DMS 273 treated with DMSO at 0.1 percent for 48 hours (cell line): ENCODE results near the gene VAPB.

ENCODE experiments used
- DNase-seq: peaks from one replicate; lab custom pipeline; 2025; lab: John Stamatoyannopoulos, UW

The VAPB gene

DNA sequence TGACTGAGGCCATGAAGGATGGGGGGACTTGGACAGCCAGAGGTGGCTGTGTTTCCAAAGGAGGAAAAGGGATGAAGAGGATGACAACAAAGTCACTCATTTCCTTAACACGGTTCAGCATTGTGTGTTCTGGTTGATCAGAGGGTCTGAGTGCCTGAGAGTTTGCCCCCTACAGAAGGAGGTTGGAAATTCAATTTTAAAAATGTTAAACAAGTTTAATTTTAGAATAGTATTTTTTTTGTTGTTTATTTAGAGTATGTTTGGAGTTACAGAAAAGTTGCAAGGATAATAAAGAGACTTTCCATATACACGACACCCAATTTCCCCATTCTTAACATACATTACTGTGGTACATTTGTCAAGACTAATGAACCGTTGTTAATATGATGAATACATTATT, 10.3 kb upstream of the VAPB start:
- no peak for DNase-seq

DNA sequence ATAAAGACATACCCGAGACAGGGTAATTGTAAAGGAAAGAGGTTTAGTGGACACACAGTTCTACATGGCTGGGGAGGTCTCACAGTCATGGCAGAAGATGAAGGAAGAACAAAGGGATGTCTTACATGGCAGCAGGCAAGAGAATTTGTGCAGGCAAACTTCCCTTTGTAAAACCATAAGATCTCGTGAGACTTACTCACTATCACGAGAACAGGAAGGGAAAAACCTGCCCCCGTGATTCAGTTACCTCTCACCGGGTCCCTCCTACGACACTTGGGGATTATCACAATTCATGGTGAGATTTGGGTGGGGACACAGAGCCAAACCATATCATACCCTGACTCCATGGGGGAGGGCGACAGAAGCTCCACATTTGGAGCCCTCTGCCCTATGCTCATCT, 7.4 kb upstream of the VAPB start:
- no peak for DNase-seq

DNA sequence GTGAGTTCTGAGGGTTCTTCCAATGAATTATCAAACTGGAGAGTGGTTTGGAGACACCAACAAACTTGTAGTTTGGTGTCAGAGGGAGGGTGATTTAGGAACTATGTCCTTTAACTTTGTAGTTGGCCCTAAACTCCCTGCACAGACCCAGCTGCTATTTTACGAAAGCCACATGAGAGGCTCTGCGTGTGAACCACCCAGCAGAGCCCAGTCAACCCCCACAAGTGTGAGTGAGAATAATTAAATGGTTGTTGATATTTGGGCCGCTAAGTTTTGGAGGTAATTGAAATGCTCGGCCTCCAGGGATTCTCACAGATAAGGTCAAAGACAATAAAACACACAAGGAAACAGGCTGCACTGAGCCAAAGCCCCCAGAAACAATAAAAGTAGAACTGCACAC, 6.9 kb upstream of the VAPB start:
- DNase-seq = no peak

DNA sequence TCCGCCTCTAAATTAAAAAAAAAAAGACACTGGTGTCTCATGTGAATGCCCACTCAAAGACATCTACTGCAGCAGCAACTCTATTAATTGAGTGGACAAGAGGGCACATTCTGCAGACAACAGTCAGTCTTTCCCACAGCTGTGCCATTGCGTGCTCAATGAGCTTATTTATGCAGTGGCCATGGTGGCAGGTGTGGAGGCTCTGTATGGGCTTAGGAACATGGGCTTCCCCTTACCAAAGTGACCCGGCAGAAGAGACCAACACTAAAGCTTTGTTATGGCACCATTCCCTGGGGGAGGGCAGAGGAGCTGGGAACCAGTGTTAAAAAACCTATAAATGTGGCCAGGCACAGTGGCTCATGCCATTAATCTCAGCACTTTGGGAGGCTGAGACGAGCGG, 4.2 kb upstream of the VAPB start:
- DNase-seq = no peak

DNA sequence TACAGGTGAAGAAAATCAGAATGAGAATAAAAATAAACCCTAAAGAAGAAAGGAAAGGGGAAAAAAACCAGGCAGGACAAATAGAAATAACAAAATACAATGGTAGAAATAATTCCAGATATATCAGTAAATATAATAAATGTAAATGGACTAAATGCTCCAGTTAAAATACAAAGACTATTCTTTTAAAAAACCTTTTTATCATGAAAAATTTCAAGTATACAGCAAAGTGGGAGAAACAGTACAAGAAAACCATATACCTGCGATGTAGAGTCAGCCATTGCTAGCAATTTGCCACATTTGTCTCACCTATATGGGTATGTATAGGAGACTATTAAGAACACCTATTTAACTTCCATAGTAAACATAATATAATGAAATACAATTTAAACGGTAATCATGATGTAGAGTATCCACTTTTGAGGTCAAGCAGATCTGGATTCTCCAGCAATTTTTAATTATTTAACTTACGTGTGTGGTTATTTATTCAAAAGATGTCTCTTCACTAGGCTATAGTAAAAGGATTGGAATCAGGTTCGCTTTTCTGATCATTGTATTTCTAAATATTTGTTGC, 914 bp upstream of the VAPB start:
- no peak for DNase-seq

DNA sequence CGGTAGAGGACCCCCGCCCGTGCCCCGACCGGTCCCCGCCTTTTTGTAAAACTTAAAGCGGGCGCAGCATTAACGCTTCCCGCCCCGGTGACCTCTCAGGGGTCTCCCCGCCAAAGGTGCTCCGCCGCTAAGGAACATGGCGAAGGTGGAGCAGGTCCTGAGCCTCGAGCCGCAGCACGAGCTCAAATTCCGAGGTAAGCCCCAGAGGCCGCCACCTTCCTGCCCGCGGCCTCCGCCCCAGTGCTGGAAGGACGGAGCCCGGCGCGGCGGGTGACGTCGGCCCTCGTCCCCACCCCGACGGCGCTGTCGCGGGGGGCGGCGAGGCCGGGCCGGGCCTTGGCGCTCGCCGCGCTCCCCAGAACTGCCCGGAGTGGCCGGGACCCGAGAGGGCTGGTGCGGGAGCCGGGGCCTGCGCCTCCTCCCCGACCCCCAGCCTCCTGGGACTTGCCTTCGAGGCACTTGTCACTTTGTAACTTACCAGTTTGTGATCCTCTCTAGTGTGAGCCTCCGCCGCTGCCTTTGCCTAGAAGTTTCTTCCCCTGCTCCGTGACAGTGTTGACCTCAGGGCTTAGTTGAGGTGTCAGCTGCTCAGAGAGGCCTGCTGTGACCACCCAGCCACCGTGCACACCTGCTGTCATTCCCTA, 417 bp downstream of the VAPB start:
- no peak for DNase-seq

DNA sequence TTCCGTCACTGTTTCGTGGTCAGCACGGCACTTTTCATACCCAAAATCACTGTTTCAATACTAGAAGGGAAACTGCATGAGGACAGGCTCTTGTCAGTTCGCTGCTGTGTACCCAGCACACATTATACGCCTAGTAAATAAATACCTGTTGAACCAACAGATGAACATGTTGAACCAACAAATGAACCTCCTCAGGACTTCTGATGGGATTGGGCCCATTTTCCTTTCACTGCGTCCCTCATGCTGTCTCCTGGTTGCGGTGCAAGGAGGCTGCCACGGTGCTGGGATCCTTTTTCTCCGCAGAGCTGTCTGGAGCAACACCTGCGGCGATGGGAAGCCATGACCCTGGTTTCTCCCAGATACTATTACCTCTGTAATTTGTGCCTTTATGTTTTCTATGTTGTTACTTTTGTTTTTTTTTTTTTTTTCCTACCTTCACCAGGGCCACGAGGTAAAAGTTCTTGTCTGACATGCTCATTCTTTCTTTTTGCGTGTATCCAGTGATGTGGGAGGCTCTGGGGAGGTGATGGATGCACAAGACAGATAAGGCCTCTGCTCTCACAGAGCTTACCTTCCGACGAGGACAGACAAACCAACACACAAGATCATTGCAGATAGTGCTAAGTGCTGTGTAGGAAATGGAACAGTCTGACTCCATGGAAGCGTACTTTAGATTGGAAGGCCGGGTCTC, 1.1 kb downstream of the VAPB start:
- no peak for DNase-seq

DNA sequence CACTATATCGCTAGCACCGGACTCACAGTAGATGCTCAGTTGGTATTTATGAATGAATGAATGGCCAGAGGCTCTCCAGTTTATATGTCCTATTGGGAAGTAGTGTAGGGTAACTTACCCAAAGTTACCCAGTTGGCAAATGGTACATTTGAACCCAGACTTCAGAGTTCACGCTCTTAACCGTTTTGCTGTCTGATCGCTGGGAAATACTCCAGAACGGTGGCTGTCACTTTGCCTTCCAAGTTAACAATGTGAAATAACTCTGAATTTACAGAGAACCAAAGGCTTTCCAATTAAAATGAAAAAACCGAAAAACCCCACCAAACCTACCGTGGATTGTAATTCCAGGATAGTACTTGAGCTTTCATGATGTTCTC, 1.6 kb downstream of the VAPB start:
- DNase-seq = no peak

DNA sequence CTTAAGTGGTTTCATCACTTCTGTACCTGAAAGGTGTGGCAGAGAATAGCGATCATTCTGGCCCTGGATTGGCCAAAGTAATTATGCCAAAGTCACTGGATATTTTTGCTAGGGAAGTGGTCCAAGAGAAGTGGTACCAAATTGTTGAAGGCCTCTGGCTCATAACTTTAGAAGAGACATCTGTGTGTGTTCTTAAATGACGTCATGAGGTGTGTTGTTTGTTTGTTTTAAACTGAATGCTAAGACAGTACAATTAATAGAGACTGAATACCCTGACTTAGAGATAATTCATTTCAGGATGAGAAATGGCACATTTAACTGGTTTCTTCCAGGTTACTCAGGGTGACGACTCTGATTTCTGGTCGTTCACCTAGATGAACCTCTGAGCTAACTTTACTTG, 3.3 kb downstream of the VAPB start:
- no peak for DNase-seq

DNA sequence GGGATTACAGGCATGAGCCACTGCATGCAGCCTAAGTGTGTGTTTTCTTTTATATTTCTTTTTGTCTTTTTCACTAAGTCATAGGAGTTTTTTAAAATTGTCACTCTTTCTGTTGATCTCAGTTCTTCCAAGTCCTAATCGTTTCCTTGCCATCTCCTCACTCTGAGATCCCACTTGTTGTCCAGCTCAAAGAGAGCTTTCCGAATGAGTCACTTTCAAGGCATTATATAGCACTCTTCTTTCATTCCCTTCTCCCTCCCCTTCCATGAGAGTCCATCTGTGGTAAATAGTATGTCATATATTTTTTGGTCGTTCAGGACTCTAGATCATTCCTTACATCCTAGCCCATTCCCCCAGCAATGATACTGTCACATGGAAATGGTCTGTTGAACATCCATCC, 4.3 kb downstream of the VAPB start:
- no peak for DNase-seq

DNA sequence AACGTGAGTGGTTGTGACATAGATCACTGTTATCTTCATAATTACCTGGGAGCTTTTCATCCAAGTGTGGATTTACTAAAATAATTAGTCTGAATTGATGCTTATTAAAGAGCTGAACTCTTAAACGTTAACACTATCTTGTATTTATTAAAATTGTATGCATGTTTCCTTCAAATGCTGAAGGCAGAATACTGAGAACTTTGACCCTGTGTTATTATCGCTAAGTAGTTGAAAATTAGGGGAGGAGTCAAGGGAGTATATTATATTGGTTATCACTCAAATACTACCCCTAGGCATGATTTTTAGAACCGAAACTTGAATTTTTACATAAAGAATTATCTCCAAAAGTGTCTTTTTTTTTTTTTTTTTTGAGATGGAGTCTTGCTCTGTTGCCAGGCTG, 5.8 kb downstream of the VAPB start:
- DNase-seq = no peak

DNA sequence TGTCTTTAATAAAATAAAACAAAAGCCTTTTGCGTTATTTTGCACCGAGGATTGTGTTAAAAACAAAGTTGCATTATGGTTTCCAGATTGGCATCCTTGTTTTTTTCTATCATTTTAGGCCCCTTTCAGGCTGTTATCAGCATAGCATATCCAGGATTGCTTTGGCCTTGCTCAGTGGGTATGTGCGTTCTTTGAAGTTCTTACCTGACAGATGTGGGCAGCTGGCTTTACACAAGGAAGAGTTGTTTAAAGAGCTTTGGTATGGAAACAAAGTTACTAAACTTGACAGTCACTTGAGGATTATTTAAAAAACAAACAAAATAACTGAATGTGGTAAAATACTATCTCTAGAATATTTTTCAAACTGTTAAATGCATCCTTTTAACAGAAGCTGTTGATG, 6.6 kb downstream of the VAPB start:
- no peak for DNase-seq

DNA sequence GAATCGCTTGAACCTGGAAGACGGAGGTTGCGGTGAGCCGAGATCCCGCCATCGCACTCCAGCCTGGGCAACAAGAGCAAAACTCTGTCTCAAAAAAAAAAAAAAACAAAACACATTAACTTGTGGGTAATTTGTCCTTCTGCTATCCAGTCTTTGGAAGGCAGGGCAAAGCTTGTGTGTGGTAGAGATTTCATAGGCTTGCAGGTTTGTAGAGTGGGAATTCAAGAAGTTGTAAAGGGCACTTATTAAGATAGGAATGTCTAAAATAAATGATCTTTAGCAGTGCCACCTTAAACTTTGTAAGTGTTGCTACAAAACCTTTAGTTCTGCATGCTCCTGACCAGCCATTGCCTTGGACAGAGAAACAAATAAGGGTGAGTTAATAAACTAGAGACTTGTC, 8.4 kb downstream of the VAPB start:
- no peak for DNase-seq

DNA sequence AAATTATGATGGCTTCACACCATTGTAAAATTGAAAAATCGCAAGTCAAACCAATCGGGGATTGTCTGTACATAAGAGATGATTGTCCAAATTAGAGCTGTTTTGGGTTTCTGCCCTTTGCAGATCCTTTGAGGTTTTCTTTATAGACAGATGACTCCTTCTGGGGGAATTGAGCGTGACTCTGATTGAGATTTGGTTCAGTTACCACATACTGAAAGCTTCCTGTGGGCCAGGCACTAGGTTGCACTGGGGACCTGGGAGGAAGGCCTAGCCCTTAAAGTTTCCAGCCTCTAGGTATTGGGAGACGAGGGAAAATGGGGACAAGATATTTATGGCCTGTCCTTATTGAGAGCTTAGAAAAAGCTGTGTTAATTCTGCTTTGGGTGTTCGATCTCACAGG, 9.2 kb downstream of the VAPB start:
- no peak for DNase-seq

DNA sequence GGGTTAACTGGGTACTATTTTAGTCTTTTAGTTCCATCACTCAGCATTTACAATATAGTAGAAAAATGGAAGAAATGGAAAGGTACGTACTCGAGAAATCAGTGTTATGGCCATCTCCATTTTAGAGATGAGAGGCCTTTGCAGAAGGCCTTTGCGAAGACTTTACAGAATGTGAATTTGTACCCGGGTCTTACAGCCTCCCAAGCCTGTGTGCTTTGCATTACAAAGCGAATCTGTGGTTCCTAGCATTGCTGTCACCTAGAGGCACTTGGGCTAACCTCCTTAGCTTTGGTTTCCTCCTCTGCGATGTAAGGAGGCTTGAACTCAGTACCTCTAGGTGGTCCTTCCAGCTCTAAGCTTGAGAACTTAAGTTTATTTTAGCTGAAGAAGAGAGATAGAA, 10.9 kb downstream of the VAPB start:
- no peak for DNase-seq

DNA sequence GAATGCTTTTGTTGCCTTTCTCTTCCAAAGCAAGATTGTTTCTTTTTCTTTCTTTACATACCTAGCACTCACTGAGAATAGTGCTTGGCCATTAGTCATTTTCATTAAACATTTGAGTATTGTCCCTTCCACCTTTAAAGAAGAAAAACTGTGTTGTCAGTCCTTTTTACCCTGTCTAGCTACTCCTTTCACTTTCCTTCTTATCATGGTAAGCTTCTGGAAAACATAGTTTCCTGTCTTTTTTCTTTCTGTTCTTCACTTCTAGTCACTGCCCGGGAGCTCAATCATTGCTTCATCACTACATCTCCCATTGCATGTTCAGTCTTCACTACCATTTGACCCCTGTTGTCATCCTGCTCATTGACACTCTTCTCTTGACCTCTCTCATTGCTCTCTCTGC, 12.1 kb downstream of the VAPB start:
- DNase-seq = no peak

DNA sequence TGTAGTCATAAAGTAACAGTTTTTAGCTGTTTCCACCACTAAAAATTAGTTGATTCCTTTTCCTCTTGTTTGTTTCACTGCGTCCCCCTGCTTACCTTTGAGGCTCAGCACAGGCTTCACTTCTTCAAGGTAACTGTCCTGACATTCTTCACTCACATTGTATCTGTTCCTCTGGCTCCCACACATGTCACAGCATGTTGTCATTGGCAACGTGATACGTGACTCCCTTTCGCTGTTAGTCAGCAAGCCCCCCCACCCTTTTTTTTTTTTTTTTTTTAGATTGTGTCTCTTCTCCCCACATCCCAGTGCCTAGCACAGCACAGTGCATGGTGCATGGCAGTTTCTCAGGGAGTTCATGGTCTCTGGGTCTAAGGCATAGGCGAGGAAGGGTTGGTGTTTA, 13.3 kb downstream of the VAPB start:
- DNase-seq = no peak

DNA sequence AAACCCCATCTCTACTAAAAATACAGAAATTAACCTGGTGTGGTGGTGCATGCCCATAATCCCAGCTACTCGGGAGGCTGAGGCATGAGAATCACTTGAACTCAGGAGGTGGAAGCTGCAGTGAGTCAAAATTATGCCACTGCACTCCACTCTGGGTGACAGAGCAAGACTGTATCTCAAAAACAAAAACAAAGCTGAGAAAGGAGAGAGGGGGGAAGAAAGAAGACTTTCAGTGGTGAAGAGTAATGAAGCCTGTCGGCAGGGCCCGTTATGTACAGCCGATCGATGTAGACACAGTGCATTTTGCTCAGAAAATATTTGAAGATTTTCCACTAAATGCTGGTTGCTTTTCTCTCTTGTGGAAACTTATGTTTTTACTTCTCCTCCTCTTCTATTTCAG, 13.8 kb downstream of the VAPB start:
- DNase-seq = no peak

DNA sequence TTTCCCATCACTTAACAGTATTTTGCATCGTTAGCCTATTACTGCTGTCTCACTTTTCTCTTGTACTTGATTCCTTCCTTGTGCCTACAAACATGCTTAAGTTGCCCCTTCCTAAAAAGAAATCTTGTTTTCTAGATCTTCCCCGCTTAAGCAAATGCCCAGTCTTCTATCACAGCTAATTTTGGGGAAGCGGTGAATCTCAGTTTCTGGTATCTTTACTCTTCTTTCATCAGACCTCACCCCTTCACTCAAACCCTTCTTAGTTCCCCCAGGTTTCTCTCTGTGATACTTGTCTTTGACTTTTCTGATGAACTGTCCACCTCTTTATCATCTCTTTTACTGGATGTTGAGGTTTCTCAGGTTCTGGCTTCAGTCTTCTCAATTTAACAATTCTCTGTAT, 14.2 kb downstream of the VAPB start:
- DNase-seq = no peak

DNA sequence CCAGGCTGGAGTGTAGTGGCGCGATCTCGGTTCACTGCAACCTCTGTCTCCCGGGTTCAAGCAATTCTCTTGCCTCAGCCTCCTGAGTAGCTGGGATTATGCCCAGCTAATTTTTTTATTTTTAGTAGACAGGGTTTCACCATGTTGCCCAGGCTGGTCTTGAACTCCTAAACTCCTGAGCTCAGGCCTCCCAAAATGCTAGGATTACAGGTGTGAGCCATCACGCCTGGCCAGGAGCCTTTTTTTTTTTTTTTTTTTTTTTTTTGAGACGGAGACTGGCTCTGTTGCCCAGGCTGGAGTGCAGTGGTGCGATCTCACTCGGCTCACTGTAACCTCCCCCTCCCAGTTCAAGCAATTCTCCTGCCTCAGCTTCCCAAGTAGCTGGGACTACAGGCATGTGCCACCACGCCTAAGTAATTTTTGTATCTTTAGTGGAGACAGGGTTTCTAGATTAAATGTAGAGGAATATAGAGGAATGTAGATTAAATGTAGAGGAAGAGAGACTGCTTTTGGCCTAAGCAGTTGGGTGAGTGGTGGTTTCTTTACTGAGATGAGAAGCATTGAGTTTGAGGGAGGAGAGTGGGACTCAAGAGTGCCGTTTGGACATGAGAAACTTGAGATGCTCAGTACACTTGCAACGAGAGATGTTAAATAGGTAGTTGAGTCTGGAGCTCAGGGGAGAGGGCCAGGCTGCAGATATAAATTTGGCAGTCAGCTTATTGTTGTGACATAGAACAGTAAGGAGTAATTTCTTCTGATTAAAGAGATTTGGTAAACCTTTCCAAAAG, 16.7 kb downstream of the VAPB start:
- no peak for DNase-seq

DNA sequence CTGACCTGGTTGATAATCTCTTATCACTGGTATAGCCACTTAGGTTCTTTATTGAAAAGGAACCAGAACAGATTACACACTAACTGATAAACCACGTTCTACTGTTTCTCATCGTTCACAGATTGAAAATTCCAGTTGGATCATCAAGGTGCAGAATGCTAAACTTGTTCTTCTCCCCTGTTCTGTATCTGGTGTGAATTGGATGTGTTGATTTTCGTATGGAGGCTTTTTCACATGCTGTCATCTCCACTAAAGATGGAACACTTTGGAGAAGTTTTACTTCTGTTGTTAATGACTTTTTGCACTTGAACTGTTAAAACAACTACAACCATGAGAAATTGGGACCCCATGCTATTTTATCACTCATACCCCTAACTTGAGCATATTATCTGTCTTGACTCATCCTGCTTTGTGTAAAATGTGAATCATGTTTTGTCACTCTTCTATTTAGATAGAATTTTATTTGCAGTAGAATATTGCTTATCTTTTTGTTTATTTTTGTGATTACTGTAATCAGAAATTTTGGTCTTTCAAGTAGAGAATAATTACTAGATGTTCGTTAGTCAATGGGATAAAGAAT, 17.5 kb downstream of the VAPB start:
- no peak for DNase-seq

DNA sequence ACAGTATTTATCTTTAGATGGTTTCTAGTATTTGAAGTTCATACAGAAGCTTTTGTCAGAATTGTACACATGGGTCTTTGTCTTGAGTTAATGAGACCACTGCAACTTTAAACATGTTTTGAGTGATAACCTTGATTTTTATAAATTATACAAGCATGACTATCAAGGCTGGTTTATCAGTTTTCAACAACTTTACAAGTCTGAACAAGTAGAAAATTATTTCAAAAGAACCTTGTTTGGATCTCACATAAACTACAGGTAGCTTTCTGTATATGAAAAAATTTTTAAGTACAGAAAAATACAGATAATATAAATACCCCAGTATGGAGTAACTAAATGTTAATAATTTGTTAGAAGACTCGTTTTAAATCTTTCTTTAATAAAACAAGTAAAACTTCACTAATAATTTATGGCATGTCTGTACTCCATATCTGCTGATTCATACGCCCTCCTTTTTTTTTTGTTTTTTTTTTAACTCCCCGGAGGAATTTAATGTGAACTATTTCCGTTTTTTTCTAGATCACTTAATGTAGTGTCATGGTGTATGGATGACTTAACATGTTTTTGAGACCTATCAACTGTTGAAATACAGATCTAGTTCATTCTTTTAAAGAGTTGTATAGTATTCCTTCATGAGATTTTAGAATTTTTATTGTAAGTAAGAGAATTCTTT, 18.3 kb downstream of the VAPB start:
- DNase-seq = no peak
